ENCODE results near the gene CCDC15. TPM values are rescaled to one million over a fixed set of nuclear protein-coding genes. Genes with fewer than 3 reads are reported as not detected.

Gene CCDC15
- total and polyA plus RNA-seq, 2 of the 13 experiments (the other 11 are each of a cell fraction or from before 2014, with no cell fraction given), result 2.2 to 4.6 TPM

- Histone ChIP-seq H4K20me1 (ENCODE audit: insufficient read depth, low read length) (no peaks in the 10 kb centered on the region), H3K79me2 (ENCODE audit: insufficient read depth, low read length) (no peaks in the 10 kb centered on the region), H3K9me3 (ENCODE audit: low read length) (no peaks in the 10 kb centered on the region), H3K4me1 (ENCODE audit: insufficient read depth, low read length) (peaks cover 31% of the 10 kb centered on the region), H3K27ac (ENCODE audit: extremely low read length, insufficient read depth, low read length) (no peak overlapping the region), H3K36me3 (replicated peaks in 1 of 2; ENCODE audit: control insufficient read depth in 1 of 2, insufficient read depth in 2 of 2, low read length in 2 of 2) (no peaks in the 10 kb centered on the region), H3K9ac (ENCODE audit: insufficient read depth, low read depth, low read length) (no peak overlapping the region), H3K27me3 (ENCODE audit: control insufficient read depth in 1 of 2, insufficient read depth in 2 of 2, low read length in 2 of 2) (no peaks in the 10 kb centered on the region), H3K4me2 (ENCODE audit: low read depth, low read length) (no peak overlapping the region), H2AFZ (ENCODE audit: low read length) (no peak overlapping the region), H3K4me3 (replicated peaks in 1 of 3; ENCODE audit: insufficient read depth in 1 of 3, low read depth in 2 of 3, low read length in 3 of 3) (no peak overlapping the region)
- ChIA-PET POLR2A (no interaction called here), CTCF (ENCODE audit: low intra/inter-chr PET ratio, low total read pairs) (no interaction called here)
- no CpG with 5 or more reads among the region's 14 CpGs for WGBS (ENCODE audit: low lambda C conversion rate)
- intact Hi-C loops (cut with micrococcal nuclease; ENCODE audit: unreplicated experiment), result no loop called here
- DNase-seq (ENCODE audit: low spot score) (no peak), FAIRE-seq (no peak), ATAC-seq (no peak)
- BruUV-seq (replicated peaks), result no TSS peak
- in situ Hi-C loops (cut with HindIII; ENCODE audit: extremely low pct_ligation_motif_present, low pct_unique_long_range_greater_than_20kb), result no loop called here
- TF ChIP-seq ZFX (CRISPR knock-in tag; IDR thresholded peaks at IDR 0.05; ENCODE audit: low read depth) (0 out of 2 replicates have a peak, but pooled peaks have one; percentile 17), CCDC6 (CRISPR knock-in tag; IDR thresholded peaks at IDR 0.05) (no peak), ZNF143 (CRISPR knock-in tag; IDR thresholded peaks at IDR 0.05) (no peak)
Measured at GRCh38 chr11:125081098-125081798, 127.2 kb downstream of the CCDC15 start.

- H3K36me3 ChIP-seq (replicated peaks in 1 of 2; ENCODE audit: control insufficient read depth in 1 of 2, insufficient read depth in 2 of 2, low read length in 2 of 2), result no peaks in the 10 kb centered on the region
- H3K9ac ChIP-seq (ENCODE audit: insufficient read depth, low read depth, low read length), result no peak overlapping the region
- H4K20me1 ChIP-seq (ENCODE audit: insufficient read depth, low read length), result no peaks in the 10 kb centered on the region
- ChIA-PET POLR2A (interaction anchor here (1.6 kb wide), 1 partner anchor 9 kb away, joined by 4 read pairs; no protein-coding TSS in a partner anchor), CTCF (ENCODE audit: low intra/inter-chr PET ratio, low total read pairs) (no interaction called here)
- no peak for DNase-seq (ENCODE audit: low spot score)
- no peak overlapping the region for H2AFZ ChIP-seq (ENCODE audit: low read length)
- H3K27ac ChIP-seq (ENCODE audit: extremely low read length, insufficient read depth, low read length), result no peak overlapping the region
- intact Hi-C loops (cut with micrococcal nuclease; ENCODE audit: unreplicated experiment), result no loop called here
- no peak overlapping the region for H3K4me2 ChIP-seq (ENCODE audit: low read depth, low read length)
- no peaks in the 10 kb centered on the region for H3K79me2 ChIP-seq (ENCODE audit: insufficient read depth, low read length)
- WGBS (ENCODE audit: low lambda C conversion rate), result 50% methylated on average over 5 of the region's 5 CpGs
- ATAC-seq, result no peak
- BruUV-seq (replicated peaks), result no TSS peak
- H3K9me3 ChIP-seq (ENCODE audit: low read length), result no peaks in the 10 kb centered on the region
- no peak overlapping the region for H3K4me3 ChIP-seq (replicated peaks in 1 of 3; ENCODE audit: insufficient read depth in 1 of 3, low read depth in 2 of 3, low read length in 3 of 3)
- H3K27me3 ChIP-seq (ENCODE audit: control insufficient read depth in 1 of 2, insufficient read depth in 2 of 2, low read length in 2 of 2), result no peaks in the 10 kb centered on the region
- H3K4me1 ChIP-seq (ENCODE audit: insufficient read depth, low read length), result peaks cover 39% of the 10 kb centered on the region
- in situ Hi-C loops (cut with HindIII; ENCODE audit: extremely low pct_ligation_motif_present, low pct_unique_long_range_greater_than_20kb), result no loop called here
- FAIRE-seq, result no peak
- no peak for TF ChIP-seq ZBTB7B (CRISPR knock-in tag; IDR thresholded peaks at IDR 0.05)
- TF ChIP-seq TBX2 (CRISPR knock-in tag; IDR thresholded peaks at IDR 0.05; ENCODE audit: borderline replicate concordance), result no peak
- no peak for TF ChIP-seq MAFG (CRISPR knock-in tag; IDR thresholded peaks at IDR 0.05)
- no peak for TF ChIP-seq SRSF1 (optimal IDR thresholded peaks at IDR 0.05; ENCODE audit: low read depth, low read length)
- no peak for TF ChIP-seq ZNF607 (CRISPR knock-in tag; IDR thresholded peaks at IDR 0.05; ENCODE audit: borderline replicate concordance)
- TF ChIP-seq THAP11 (CRISPR knock-in tag; IDR thresholded peaks at IDR 0.05), result no peak
- no peak for TF ChIP-seq GATA4 (IDR thresholded peaks at IDR 0.05; ENCODE audit: borderline replicate concordance, low read depth)
- TF ChIP-seq ZNF660 (CRISPR knock-in tag; IDR thresholded peaks at IDR 0.05; ENCODE audit: borderline replicate concordance, low read depth), result no peak
- TF ChIP-seq PRDM10 (CRISPR knock-in tag; IDR thresholded peaks at IDR 0.05; ENCODE audit: low read depth), result no peak
- no peak for TF ChIP-seq JARID2 (CRISPR knock-in tag; IDR thresholded peaks at IDR 0.05; ENCODE audit: insufficient replicate concordance)
- no peak for TF ChIP-seq SIX4 (CRISPR knock-in tag; IDR thresholded peaks at IDR 0.05)
- TF ChIP-seq ZNF256 (CRISPR knock-in tag; conservative IDR thresholded peaks at IDR 0.05), result no peak
- no peak for TF ChIP-seq KMT2A (CRISPR knock-in tag; IDR thresholded peaks at IDR 0.05)
Measured at GRCh38 chr11:125082040-125082439, 128.0 kb downstream of the CCDC15 start.

Measured in HepG2 (cell line).